HG03060 (cell line): ENCODE measurements around the gene KMT2C.
A peak's percentile ranks its signal among the peaks of the same experiment; 100 is the strongest.
"Not testable (repeated sequence)": the region's sequence is repeated elsewhere in the genome, so short reads cannot be mapped to it uniquely, and the experiment has no call there.

Experiments used
- ATAC-seq: cut with Tn5 transposase; IDR thresholded peaks from one replicate; pipeline ENCODE4 v1.9.1; 2021; ENCODE audit warnings: low read depth, moderate number of reproducible peaks; ENCODE audit not compliant: unreplicated experiment

The KMT2C gene

DNA sequence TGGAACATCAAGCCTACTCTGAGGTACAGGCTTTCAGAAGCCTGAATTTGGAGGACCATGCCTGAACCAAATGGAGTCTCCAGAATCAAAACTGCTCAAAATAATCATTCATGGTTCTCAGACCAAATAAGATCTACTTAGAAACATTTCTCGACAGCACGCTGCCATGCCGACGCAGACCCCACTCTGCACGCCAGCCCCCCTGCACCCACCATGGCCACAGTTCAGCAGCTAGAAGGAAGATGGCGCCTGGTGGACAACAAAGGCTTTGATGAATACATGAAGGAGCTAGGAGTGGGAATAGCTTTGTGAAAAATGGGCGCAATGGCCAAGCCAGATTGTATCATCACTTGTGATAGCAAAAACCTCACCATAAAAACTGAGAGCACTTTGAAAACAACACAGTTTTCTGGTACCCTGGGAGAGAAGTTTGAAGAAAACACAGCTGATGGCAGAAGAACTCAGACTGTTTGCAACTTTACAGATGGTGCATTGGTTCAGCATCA lies 6.6 kb upstream of the KMT2C start:
- no peak for ATAC-seq

DNA sequence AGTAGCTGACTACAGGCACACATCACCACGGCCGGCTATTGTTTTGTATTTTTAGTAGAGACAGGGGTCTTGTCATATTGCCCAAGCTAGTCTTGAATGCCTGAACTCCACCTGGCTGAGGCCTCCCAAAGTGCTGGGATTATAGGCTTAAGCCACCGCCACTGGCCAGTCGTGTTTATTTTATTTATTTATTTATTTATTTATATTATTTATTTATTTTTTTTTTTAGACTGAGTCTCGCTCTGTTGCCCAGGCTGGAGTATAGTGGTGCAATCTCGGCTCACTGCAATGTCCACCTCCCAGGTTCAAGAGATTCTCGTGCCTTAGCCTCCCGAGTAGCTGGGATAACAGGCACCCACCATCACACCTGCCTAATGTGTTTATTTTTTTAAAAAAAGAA lies 6.0 kb upstream of the KMT2C start:
- not testable (repeated sequence) for ATAC-seq

DNA sequence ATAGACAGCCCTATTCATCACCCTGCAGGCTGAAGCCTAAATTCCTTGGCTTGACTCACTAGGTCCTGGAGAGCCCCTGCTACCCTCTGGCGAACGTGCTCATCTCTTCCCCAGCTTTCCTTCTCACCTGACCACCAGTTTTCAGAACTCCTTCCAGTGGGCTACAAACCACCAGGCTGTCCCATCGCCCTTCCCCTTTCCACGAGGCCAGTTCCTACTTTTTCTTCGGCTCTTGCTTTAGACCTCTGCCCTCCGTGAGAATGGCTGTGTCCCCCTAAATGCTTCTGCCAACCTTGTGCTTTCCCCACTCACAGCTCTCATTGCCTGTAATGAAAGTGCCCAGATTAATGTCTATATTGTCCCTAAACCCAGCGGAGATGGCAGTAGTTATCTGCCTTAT lies 5.4 kb upstream of the KMT2C start:
- ATAC-seq: not testable (repeated sequence)

DNA sequence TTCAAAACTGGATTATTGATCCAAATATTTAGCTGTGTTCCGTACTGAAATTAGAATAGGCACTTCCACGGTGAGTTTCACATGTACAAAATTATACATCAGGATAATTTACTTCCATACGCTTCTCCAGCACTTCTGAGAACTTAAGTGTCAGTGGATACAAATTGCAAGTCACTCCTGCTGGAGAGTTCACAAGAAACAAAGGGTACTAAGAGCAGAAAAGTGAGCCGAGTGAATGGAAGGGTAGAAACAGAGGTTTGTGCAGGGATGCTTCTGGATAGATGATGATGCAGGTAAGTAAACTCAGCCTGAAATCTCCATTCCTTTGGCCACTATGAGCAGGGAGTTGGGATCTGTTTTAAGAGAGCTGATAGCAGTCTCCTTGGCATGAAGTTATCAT lies 2.2 kb upstream of the KMT2C start:
- not testable (repeated sequence) for ATAC-seq

GRCh38 chr7:152436931-152437575 lies 1.2 kb upstream of the KMT2C start:
- ATAC-seq: not testable (repeated sequence)

DNA sequence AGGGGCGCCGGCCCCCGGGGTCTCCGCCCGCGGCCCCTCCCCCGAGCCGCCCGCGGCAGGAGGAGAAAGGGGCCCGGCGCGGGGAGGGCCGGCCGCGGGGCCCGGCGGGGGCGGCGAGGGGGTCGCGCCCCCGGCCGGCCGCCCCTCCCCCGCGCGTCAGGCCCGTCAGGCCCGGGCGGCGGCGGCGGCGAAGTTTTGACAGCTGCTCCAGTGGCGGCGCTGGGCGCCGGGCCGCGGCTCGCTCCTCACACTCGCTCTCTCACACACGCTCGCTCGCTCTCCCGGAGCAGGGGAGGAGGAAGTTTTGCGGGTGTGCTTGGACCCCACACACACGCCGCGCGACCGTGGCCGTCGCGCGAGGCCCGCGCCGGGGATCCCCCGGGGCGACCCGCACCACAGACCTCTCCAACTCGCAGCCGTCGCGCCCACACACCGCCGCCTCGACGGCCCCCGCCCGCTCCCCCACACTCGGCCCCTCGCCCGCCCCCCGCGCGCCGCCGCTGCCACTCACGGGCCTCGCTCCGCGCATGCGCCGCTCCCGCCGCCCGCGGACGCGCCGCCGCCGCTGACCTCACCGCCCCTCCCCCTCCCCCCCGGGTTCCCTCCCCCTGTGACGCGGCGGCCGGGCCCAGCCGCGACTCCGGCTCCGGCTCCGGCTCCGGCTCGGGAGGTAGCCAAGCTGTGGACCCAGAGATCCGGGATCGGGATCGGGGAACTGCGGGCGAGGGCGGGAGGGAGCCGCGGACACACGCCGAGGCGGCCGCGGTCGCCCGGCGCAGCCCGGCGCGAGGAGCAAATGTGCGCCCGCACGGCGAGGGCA lies 518 bp upstream of the KMT2C start:
- no peak for ATAC-seq

DNA sequence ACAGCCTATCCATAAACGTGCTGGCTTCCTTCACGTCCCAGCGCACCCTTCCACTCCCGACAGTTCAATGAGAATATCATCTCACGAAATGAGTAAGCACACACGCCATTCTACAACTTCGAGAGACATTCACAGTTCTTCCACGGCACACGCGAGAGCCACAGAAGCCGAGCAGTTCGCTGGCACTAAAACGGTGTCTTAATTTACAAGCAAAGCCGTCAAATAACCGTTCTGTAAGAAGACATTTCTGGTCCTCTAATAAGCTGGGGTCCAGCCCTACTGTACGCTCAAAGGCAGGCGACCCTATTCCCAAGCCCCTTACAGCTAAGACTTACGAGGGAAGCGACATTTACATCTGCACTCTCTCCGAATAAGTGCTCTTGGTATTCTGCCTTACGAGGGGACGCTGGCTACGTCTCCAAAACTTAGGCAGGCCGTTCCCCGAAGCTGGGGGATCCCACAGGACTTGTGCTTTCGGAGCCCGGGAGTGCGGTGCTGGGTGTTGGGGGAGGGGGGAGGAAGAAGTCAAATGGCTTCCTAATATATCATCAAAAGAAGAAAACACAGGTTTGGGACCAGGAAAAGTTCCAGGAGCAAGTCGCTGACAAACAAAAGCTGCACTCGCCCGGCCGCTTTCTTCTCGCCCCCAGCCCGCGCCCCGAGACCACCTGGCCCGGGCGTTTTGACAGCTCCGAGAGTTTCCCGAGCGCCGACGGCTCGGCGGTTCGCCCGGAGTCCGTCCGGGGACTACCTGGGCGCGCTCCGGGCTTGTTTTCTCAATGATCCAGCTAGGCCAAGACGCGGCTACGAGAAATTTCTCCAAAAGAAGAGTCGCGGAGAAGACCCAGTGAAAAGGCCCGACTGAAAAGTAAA lies 1.1 kb downstream of the KMT2C start:
- peak; percentile 26 for ATAC-seq

GRCh38 chr7:152433721-152434490 lies 1.9 kb downstream of the KMT2C start:
- ATAC-seq: peak; percentile 24

DNA sequence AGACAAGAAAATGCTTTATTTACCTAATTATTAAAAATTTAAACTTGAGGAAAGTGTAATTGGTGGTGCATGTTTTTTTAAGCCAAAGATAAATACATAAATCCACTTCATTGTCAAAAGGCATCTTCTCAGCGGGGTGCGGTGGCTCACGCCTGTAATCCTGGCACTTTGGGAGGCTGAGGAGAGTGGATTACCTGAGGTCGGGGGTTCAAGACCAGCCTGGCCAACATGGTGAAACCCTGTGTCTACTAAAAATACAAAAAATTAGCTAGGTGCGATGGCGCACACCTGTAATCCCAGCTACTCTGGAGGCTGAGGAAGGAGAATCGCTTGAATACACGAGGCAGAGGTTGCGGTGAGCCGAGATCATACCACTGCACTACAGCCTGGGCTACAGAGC lies 3.1 kb downstream of the KMT2C start:
- not testable (repeated sequence) for ATAC-seq

DNA sequence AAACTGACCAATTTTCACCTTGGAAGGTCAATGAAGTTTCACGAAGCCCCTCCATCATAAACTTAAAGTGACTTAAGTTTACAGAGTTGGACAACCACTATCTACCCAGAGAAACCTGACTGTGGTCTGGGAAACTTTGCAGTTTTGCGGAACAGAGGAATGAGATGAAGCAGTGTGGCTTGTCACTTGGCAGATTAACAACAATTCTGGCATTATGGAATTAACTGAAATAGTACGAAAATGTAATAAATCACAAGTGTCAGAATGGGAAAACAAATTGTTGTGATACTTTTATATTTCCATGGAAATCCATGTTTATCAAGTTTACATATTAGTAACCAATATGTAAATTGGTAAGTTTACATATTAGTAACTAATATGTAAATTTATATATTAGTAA lies 4.9 kb downstream of the KMT2C start:
- ATAC-seq: no peak

DNA sequence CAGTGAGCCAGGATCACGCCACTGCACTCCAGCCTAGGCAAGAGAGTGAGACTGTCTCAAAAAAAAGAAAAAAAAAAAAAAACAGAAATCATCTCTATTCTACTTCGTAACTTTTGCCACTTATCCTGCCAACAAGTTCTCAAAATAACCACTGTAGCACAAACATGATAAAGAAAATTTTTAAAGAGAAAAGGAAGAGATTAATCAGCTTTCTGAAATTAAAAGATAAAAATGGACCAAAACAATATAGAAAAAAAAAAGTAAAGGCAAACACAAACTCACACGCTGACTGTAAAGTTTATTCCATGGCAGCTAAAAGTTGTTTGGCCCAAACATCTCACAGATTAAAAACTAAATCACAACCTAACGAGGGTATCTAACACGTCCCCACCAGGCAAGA lies 5.7 kb downstream of the KMT2C start:
- ATAC-seq: not testable (repeated sequence)

DNA sequence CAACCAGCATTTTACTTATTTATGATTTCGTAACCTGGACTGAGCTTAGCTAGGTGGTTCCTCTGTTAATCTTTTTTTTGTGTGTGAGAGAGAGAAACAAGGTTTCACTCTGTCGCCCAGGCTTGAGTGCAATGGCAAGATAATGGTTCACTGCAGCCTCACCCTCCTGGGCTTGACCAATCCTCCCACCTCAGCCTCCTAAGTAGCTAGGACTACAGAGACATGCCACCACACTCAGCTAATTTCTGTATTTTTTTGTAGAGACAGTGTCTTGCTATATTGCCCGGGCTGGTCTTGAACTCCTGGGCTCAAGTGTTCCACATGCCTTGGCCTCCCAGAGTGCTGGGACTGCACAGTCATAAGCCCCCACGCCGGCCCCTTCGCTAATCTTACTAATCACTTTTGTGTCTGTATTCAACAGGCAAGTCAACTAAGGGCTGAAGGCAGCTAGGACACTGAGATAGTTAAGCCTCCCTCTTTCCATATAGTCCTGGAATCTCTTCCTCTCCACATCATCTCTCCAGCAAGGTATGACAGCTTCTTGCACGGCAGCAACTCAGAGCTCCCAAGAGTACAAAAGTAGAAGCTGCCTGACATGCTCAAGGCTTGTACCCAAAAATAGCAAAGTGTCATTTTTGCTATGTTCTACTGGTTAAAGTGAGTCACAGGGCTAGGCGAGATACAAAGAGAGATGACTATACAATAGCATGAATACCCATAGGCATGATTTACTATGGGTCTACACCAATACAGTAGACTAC lies 11.3 kb downstream of the KMT2C start:
- no peak for ATAC-seq

GRCh38 chr7:152423991-152424347 lies 11.8 kb downstream of the KMT2C start:
- no peak for ATAC-seq

DNA sequence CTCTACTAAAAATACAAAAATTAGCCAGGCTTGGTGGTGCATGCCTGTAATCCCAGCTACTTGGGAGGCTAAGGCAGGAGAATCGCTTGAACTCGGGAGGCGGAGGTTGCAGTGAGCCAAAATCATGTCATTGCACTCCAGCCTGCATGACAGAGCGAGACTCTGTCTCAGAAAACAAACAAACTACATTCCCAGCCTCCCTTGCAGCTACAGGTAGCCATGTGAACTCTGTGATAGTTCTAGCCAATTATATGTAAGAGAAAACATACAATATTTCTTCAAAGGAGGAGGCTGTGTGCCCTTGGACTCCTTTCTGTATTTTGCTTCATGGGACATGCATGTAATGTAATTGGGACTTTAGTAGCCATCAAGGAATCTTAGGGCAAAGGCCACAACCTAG lies 12.6 kb downstream of the KMT2C start:
- not testable (repeated sequence) for ATAC-seq

- not testable (repeated sequence) for ATAC-seq
These were observed 14.9 kb downstream of the KMT2C start for GRCh38 chr7:152420950-152421349.

- no peak for ATAC-seq
These were observed 16.1 kb downstream of the KMT2C start for GRCh38 chr7:152419473-152420429.

- no peak for ATAC-seq
These were observed 21.0 kb downstream of the KMT2C start for GRCh38 chr7:152414779-152415178.

GRCh38 chr7:152411389-152411788 lies 24.4 kb downstream of the KMT2C start:
- ATAC-seq: no peak
